HG03469 (cell line): ENCODE results near the gene JMJD8.

Experiments
- ATAC-seq: cut with Tn5 transposase; IDR thresholded peaks from one replicate; pipeline ENCODE4 v1.9.1; 2021; ENCODE audit warnings: mild to moderate bottlenecking, moderate library complexity, moderate number of reproducible peaks; ENCODE audit not compliant: unreplicated experiment

The JMJD8 gene

GRCh38 chr16:678209-678857 lies 5.8 kb downstream of the JMJD8 start:
- no peak for ATAC-seq

- no peak for ATAC-seq
Observed at GRCh38 chr16:677316-678190, 6.6 kb downstream of the JMJD8 start.

GRCh38 chr16:676913-677312 lies 7.2 kb downstream of the JMJD8 start:
- ATAC-seq = no peak

GRCh38 chr16:676565-676902 lies 7.6 kb downstream of the JMJD8 start:
- ATAC-seq = no peak

GRCh38 chr16:675884-676564 lies 8.1 kb downstream of the JMJD8 start:
- no peak for ATAC-seq

- no peak for ATAC-seq
Observed at GRCh38 chr16:674968-675883, 8.9 kb downstream of the JMJD8 start, which contains the start of gene RHBDL1. RHBDL1 (plus strand) TSS chr16:675671; CDS start chr16:675791, 120 bp downstream.

GRCh38 chr16:674214-674881 lies 9.8 kb downstream of the JMJD8 start:
- no peak for ATAC-seq

GRCh38 chr16:673399-673991 lies 10.6 kb downstream of the JMJD8 start:
- ATAC-seq = no peak

- no peak for ATAC-seq
Observed at GRCh38 chr16:672851-673250, 11.3 kb downstream of the JMJD8 start.

- no peak for ATAC-seq
Observed at GRCh38 chr16:672371-672770, 11.8 kb downstream of the JMJD8 start.

GRCh38 chr16:671353-672131 lies 12.6 kb downstream of the JMJD8 start:
- no peak for ATAC-seq

GRCh38 chr16:670485-671352 lies 13.4 kb downstream of the JMJD8 start:
- no peak for ATAC-seq

- ATAC-seq = no peak
Observed at GRCh38 chr16:669666-670065, 14.5 kb downstream of the JMJD8 start.

GRCh38 chr16:668519-669171 lies 15.5 kb downstream of the JMJD8 start:
- no peak for ATAC-seq

GRCh38 chr16:667780-668518 lies 16.2 kb downstream of the JMJD8 start, which contains the start of gene RHOT2:
RHOT2 (plus strand) TSS chr16:668132; CDS start chr16:668200, 68 bp downstream.
- peak; percentile 46 for ATAC-seq

- no peak for ATAC-seq
Observed at GRCh38 chr16:667113-667779, 16.9 kb downstream of the JMJD8 start.
